ENCODE data around the gene MS4A12. TPM values are rescaled to one million over a fixed set of nuclear protein-coding genes. Genes with fewer than 3 reads are reported as not detected.
"Not testable (repeated sequence)": the region's sequence is repeated elsewhere in the genome, so short reads cannot be mapped to it uniquely, and the experiment has no call there.

The MS4A12 gene
- total RNA-seq: 100 to 1,000 TPM; 591 to 666 TPM
- long read RNA-seq, transcript MS4A12-205 (6 exons, 1,019 nt): minor isoform, 10 of 1,415 reads
- long read RNA-seq, transcript MS4A12-201 (7 exons, 1,167 nt): major isoform, 1,156 of 1,415 reads
- long read RNA-seq, partial matches to known transcripts: 145 of 1,415 reads
- long read RNA-seq, other reads (novel, unspliced or antisense): 104 of 1,415 reads

- DNase-seq: no peak
- ATAC-seq: peak; percentile 91
- intact Hi-C loops (cut with DNase I, micrococcal nuclease): no loop called here
These were observed at the start of gene MS4A12 for GRCh38 chr11:60492488-60493009. MS4A12 (plus strand) TSS chr11:60492778; CDS start chr11:60497319, 4,541 bp downstream.

- ATAC-seq (no peak), DNase-seq (no peak)
- intact Hi-C loops (cut with DNase I, micrococcal nuclease): no loop called here
These were observed 45.5 kb upstream of the MS4A12 start for GRCh38 chr11:60447070-60447469.

- no peak for ATAC-seq
- intact Hi-C loops (cut with DNase I, micrococcal nuclease): no loop called here
These were observed 44.7 kb upstream of the MS4A12 start for GRCh38 chr11:60447846-60448245.

GRCh38 chr11:60451185-60451584 lies 41.4 kb upstream of the MS4A12 start:
- ATAC-seq; intact Hi-C loops (cut with DNase I, micrococcal nuclease); DNase-seq: not testable (repeated sequence)

More at GRCh38 chr11:60447846-60448245, 44.7 kb upstream of the MS4A12 start:
- no peak for DNase-seq

- ATAC-seq (no peak), DNase-seq (no peak)
- intact Hi-C loops (cut with DNase I, micrococcal nuclease): no loop called here
These were observed 38.4 kb upstream of the MS4A12 start for GRCh38 chr11:60454212-60454611.

GRCh38 chr11:60455531-60456042 lies 37.0 kb upstream of the MS4A12 start, which contains the start of gene MS4A1:
MS4A1 (plus strand) TSS chr11:60455847; CDS start chr11:60462375, 6,528 bp downstream.
- no peak for DNase-seq
- intact Hi-C loops (cut with DNase I, micrococcal nuclease): no loop called here

GRCh38 chr11:60457576-60457975 lies 35.0 kb upstream of the MS4A12 start:
- ATAC-seq: no peak
- no peak for DNase-seq
- intact Hi-C loops (cut with DNase I, micrococcal nuclease): no loop called here

More at GRCh38 chr11:60455531-60456042, 37.0 kb upstream of the MS4A12 start, which contains the start of gene MS4A1:
- no peak for ATAC-seq

GRCh38 chr11:60459345-60459744 lies 33.2 kb upstream of the MS4A12 start:
- ATAC-seq (no peak), DNase-seq (no peak)
- intact Hi-C loops (cut with DNase I, micrococcal nuclease): no loop called here

- ATAC-seq (no peak), DNase-seq (no peak)
- intact Hi-C loops (cut with DNase I, micrococcal nuclease): no loop called here
These were observed 23.7 kb upstream of the MS4A12 start for GRCh38 chr11:60468829-60469228.

- intact Hi-C loops (cut with DNase I, micrococcal nuclease): no loop called here
- DNase-seq (no peak), ATAC-seq (no peak)
These were observed 22.9 kb upstream of the MS4A12 start for GRCh38 chr11:60469723-60470122.

GRCh38 chr11:60477035-60477445 lies 15.5 kb upstream of the MS4A12 start:
- intact Hi-C loops (cut with DNase I, micrococcal nuclease): no loop called here
- no peak for DNase-seq
- ATAC-seq: no peak

- no peak for ATAC-seq
- DNase-seq: no peak
- intact Hi-C loops (cut with DNase I, micrococcal nuclease): no loop called here
These were observed 10.2 kb upstream of the MS4A12 start for GRCh38 chr11:60482361-60482760.

- DNase-seq (peak in 1 of 2 donors; percentile 53), ATAC-seq (peak; percentile 80)
- intact Hi-C loops (cut with DNase I, micrococcal nuclease): no loop called here
These were observed 6.6 kb upstream of the MS4A12 start for GRCh38 chr11:60485987-60486386.

GRCh38 chr11:60493454-60493853 lies 876 bp downstream of the MS4A12 start:
- intact Hi-C loops (cut with DNase I, micrococcal nuclease): no loop called here
- DNase-seq: no peak
- no peak for ATAC-seq

GRCh38 chr11:60498399-60498798 lies 5.8 kb downstream of the MS4A12 start:
- DNase-seq (peak in 1 of 2 donors; percentile 31), ATAC-seq (peak; percentile 53)
- intact Hi-C loops (cut with DNase I, micrococcal nuclease): no loop called here

GRCh38 chr11:60498853-60499252 lies 6.3 kb downstream of the MS4A12 start:
- DNase-seq (peak; percentile 52 to 71), ATAC-seq (peak; percentile 56)
- intact Hi-C loops (cut with DNase I, micrococcal nuclease): no loop called here

GRCh38 chr11:60500276-60500910 lies 7.8 kb downstream of the MS4A12 start:
- ATAC-seq (peak; percentile 39), DNase-seq (no peak)
- intact Hi-C loops (cut with DNase I, micrococcal nuclease): no loop called here

- peak; percentile 74 for ATAC-seq
- intact Hi-C loops (cut with DNase I, micrococcal nuclease): no loop called here
- peak in 1 of 2 donors; percentile 63 for DNase-seq
These were observed 9.7 kb downstream of the MS4A12 start for GRCh38 chr11:60502221-60502775.

GRCh38 chr11:60504219-60504905 lies 11.8 kb downstream of the MS4A12 start:
- DNase-seq (peak in 1 of 2 donors; percentile 36), ATAC-seq (peak; percentile 61)
- intact Hi-C loops (cut with DNase I, micrococcal nuclease): no loop called here

Data from left colon (tissue), 2 donors.